Neural progenitor cell (in vitro differentiated cells): ENCODE measurements around the gene ALKBH2. TPM values are rescaled to one million over a fixed set of nuclear protein-coding genes. Genes with fewer than 3 reads are reported as not detected.
A peak's percentile ranks its signal among the peaks of the same experiment; 100 is the strongest.

Source experiments
- DNase-seq: peaks from one replicate; pipeline ENCODE4 v3.0.0-alpha.2; 2016; ENCODE audit warnings: low spot score
- H2AFZ ChIP-seq: fragments of 200-600 bp; sonication (generic); replicated peaks from 2 replicates; pipeline ENCODE4 v1.6.1; 2016; ENCODE audit warnings: antibody characterized with exemption
- H3F3A ChIP-seq: fragments of 200-600 bp; sonication (generic); 2 replicates; pipeline ENCODE4 v1.6.1; 2016; ENCODE audit warnings: antibody characterized with exemption, low read depth
- H3K27ac ChIP-seq: fragments of 200-600 bp; sonication (generic); 2 replicates; pipeline ENCODE4 v1.5.1; 2016; ENCODE audit warnings: mild to moderate bottlenecking
- H3K27me3 ChIP-seq: fragments of 200-600 bp; sonication (generic); 2 replicates; pipeline ENCODE4 v1.6.1; 2016; ENCODE audit warnings: mild to moderate bottlenecking, moderate library complexity
- H3K36me3 ChIP-seq: fragments of 200-600 bp; sonication (generic); 2 replicates; pipeline ENCODE4 v1.5.1; 2016
- H3K4me1 ChIP-seq: fragments of 200-600 bp; sonication (generic); 2 replicates; pipeline ENCODE4 v1.6.1; 2016; ENCODE audit warnings: mixed run types
- H3K4me2 ChIP-seq: fragments of 200-600 bp; sonication (generic); 2 replicates; pipeline ENCODE4 v1.6.1; 2016
- H3K4me3 ChIP-seq: fragments of 200-600 bp; sonication (generic); 2 replicates; pipeline ENCODE4 v1.5.1; 2016
- H3K79me2 ChIP-seq: fragments of 200-600 bp; sonication (generic); 2 replicates; pipeline ENCODE4 v1.6.1; 2016; ENCODE audit warnings: low read depth
- H3K9ac ChIP-seq: fragments of 200-600 bp; sonication (generic); 2 replicates; pipeline ENCODE4 v1.6.1; 2016
- H3K9me3 ChIP-seq: fragments of 200-600 bp; sonication (generic); 2 replicates; pipeline ENCODE4 v1.5.1; 2016; ENCODE audit warnings: low read depth
- H4K20me1 ChIP-seq: fragments of 200-600 bp; sonication (generic); 2 replicates; pipeline ENCODE4 v1.6.1; 2016; ENCODE audit warnings: low read depth
- H3K27ac Mint-ChIP-seq: 3 replicates; pipeline ENCODE4 v1.8.0; 2021; ENCODE audit warnings: mixed read lengths
- H3K27me3 Mint-ChIP-seq: 2 replicates; pipeline ENCODE4 v1.8.0; 2022; ENCODE audit warnings: low read depth, mild to moderate bottlenecking, inconsistent platforms, moderate library complexity, mixed read lengths; ENCODE audit not compliant: insufficient read depth
- H3K36me3 Mint-ChIP-seq: 3 replicates; pipeline ENCODE4 v1.8.0; 2021; ENCODE audit warnings: mixed read lengths
- H3K4me1 Mint-ChIP-seq: 3 replicates; pipeline ENCODE4 v1.8.0; 2021; ENCODE audit warnings: mixed read lengths
- H3K4me3 Mint-ChIP-seq: 3 replicates; pipeline ENCODE4 v1.8.0; 2021; ENCODE audit warnings: mild to moderate bottlenecking, moderate library complexity, mixed read lengths
- H3K9me3 Mint-ChIP-seq: 3 replicates; pipeline ENCODE4 v1.8.0; 2020; ENCODE audit warnings: mixed read lengths
- CTCF ChIP-seq: fragments of 200-600 bp; sonication (generic); IDR thresholded peaks from 2 replicates; pipeline ENCODE4 v1.5.1; 2017; ENCODE audit warnings: antibody characterized with exemption, mild to moderate bottlenecking
- EZH2 ChIP-seq: fragments of 200-600 bp; sonication (generic); IDR thresholded peaks from 2 replicates; pipeline ENCODE4 v1.6.1; 2017; ENCODE audit warnings: antibody characterized with exemption, mild to moderate bottlenecking, moderate library complexity
- EZH2phosphoT487 ChIP-seq: fragments of 200-600 bp; sonication (generic); IDR thresholded peaks from 2 replicates; pipeline ENCODE4 v1.6.1; 2017; ENCODE audit warnings: antibody characterized with exemption
- total RNA-seq: library from RNA; depleted of rRNA; stranded (reverse); fragments of >200 nt; gene quantifications from 2 replicates; pipeline ENCODE4 v1.2.3, GENCODE V29; 2015; ENCODE audit warnings: low replicate concordance

Gene ALKBH2
- total RNA-seq, 1 donor from 2014 or later, result 18.5 TPM

GRCh38 chr12:109109746-109110350, 16.6 kb upstream of the ALKBH2 start:
- no peak for TF ChIP-seq EZH2
- no peak for TF ChIP-seq CTCF
- TF ChIP-seq EZH2phosphoT487, result no peak
- Mint-ChIP-seq H3K27me3 (peaks cover 2% of the 10 kb centered on the region), H3K27ac (peak overlapping the region; percentile 97), H3K4me3 (peak overlapping the region; percentile 42), H3K9me3 (no peaks in the 10 kb centered on the region), H3K4me1 (peaks cover 34% of the 10 kb centered on the region), H3K36me3 (peaks cover 21% of the 10 kb centered on the region)
- H3K9me3 ChIP-seq, result no peaks in the 10 kb centered on the region
- H2AFZ ChIP-seq, result no peak overlapping the region
- no peak overlapping the region for H3K4me3 ChIP-seq
- H3K9ac ChIP-seq, result no peak overlapping the region
- no peaks in the 10 kb centered on the region for H3K79me2 ChIP-seq
- no peak overlapping the region for H3K4me2 ChIP-seq
- no peak overlapping the region for H3K27ac ChIP-seq
- H3F3A ChIP-seq, result peaks cover 43% of the 10 kb centered on the region
- DNase-seq, result no peak
- no peaks in the 10 kb centered on the region for H3K27me3 ChIP-seq
- H3K4me1 ChIP-seq, result peaks cover 12% of the 10 kb centered on the region
- H3K36me3 ChIP-seq, result no peaks in the 10 kb centered on the region
- H4K20me1 ChIP-seq, result peaks cover 4% of the 10 kb centered on the region

DNA sequence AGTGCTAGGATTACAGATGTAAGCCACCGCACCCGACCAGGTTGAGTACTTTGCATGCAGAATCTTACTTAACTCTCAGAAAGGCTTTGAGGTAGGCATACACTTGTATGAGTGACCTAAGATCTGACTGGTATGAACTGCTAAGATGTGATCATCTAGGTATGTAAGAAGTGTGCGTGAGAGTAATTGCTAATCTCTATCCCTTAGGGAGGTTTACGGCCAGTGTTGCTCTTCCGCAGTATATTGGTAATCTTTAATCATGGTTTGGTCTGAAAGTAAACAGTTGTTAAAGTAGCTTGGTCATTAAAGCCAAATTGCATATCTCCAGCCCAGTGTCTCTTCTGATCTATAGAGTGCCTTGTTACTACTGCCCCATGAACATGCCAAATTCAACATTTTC, 11.9 kb upstream of the ALKBH2 start:
- no peaks in the 10 kb centered on the region for H3K9me3 Mint-ChIP-seq
- peaks cover 9% of the 10 kb centered on the region for H4K20me1 ChIP-seq
- H3K9ac ChIP-seq, result no peak overlapping the region

DNA sequence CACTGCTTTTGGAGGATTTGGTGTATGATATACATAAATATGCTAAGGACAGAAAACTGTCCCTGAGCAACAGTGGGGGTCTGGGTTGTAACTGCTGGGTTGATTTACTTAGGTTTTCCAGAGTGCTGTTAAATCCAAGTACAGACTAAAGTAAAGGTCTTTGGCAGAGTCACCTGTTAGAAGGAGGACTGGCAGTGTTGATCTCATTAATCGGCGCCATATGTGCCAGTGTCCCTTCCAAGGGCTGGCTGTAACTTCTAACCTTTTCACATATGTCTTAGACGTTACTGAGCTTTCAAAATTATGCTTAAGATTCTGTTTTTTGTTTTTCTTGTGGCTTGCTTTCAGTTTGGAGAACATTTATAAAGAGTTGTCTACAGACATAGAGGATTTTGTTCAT, 9.2 kb upstream of the ALKBH2 start:
- TF ChIP-seq CTCF, result no peak
- TF ChIP-seq EZH2phosphoT487, result no peak
- TF ChIP-seq EZH2, result no peak
- Histone ChIP-seq H3K4me2 (no peak overlapping the region), H3K36me3 (peaks cover 3% of the 10 kb centered on the region), H4K20me1 (peaks cover 21% of the 10 kb centered on the region), H3F3A (peaks cover 2% of the 10 kb centered on the region), H3K4me1 (peaks cover 5% of the 10 kb centered on the region), H3K4me3 (no peak overlapping the region), H3K27ac (no peak overlapping the region), H3K9ac (no peak overlapping the region), H3K27me3 (no peaks in the 10 kb centered on the region), H2AFZ (no peak overlapping the region), H3K9me3 (no peaks in the 10 kb centered on the region), H3K79me2 (peaks cover 39% of the 10 kb centered on the region)
- H3K27me3 Mint-ChIP-seq, result peaks cover 2% of the 10 kb centered on the region
- H3K36me3 Mint-ChIP-seq, result peaks cover 36% of the 10 kb centered on the region
- no peak overlapping the region for H3K4me3 Mint-ChIP-seq
- H3K9me3 Mint-ChIP-seq, result no peaks in the 10 kb centered on the region
- H3K27ac Mint-ChIP-seq, result no peak overlapping the region
- H3K4me1 Mint-ChIP-seq, result peaks cover 13% of the 10 kb centered on the region
- no peak for DNase-seq

More for the DNA sequence above, 11.9 kb upstream of the ALKBH2 start:
- DNase-seq, result no peak
- Mint-ChIP-seq H3K27ac (no peak overlapping the region), H3K36me3 (peaks cover 40% of the 10 kb centered on the region), H3K27me3 (peaks cover under 1% of the 10 kb centered on the region), H3K4me1 (peaks cover 5% of the 10 kb centered on the region), H3K4me3 (no peak overlapping the region)
- Histone ChIP-seq H3K4me3 (no peak overlapping the region), H3K27ac (no peak overlapping the region), H3K36me3 (peaks cover 2% of the 10 kb centered on the region), H3K4me1 (peaks cover under 1% of the 10 kb centered on the region), H3K9me3 (no peaks in the 10 kb centered on the region), H3K27me3 (no peaks in the 10 kb centered on the region), H3K79me2 (peaks cover 17% of the 10 kb centered on the region), H2AFZ (no peak overlapping the region), H3K4me2 (no peak overlapping the region), H3F3A (peaks cover 20% of the 10 kb centered on the region)
- TF ChIP-seq EZH2phosphoT487, result no peak
- no peak for TF ChIP-seq EZH2
- TF ChIP-seq CTCF, result no peak
